Measurements from ENCODE around the gene RAB8A. TPM values are rescaled to one million over a fixed set of nuclear protein-coding genes. Genes with fewer than 3 reads are reported as not detected.

The RAB8A gene
- total RNA-seq, 1 donor: 99.9 TPM

DNA sequence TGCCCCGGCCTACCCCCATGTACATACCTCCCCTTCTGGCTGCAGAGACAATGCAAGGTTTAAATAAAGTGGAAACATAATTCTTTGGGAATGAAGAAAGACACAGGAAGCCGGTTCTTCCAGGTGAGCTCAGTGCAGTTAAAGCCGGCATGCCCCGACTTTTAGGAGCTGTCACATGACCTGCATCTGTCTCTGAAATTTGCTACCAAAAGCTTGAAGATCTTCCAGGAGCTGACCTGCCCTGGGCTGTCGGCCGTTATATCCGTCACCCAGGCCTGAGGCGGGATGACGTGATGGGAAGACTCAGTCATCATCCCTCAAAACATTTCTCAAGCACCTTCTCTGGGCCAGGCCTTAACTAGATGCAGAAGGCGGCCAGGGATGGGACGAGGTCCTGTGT, 10.3 kb downstream of the RAB8A start:
- DNase-seq (ENCODE audit: low read depth): no peak
- TF ChIP-seq CTCF (IDR thresholded peaks at IDR 0.05; ENCODE audit: insufficient read depth, low read length): no peak
- no peak overlapping the region for H3K4me3 ChIP-seq (ENCODE audit: low read depth, low read length)

DNA sequence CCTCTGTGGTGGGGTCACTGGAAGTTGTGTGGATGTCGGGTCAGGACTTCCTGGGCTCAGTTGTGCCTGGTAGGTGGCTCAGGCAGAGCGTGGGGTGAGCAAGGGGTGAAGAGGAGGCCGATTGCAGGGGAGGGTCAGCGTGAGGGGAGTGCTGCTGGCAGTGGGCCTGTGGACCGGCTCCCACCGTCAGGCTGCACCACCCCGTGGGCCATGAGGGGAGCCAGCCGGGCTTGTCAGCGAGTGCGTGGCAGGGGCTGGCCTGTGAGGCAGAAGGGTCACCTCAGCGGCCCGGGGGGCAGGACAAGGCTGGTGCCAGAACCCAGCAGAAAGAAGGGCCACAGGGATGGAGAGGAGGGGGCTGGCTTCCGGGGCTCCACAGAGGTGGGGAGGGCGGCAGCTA, 13.3 kb downstream of the RAB8A start:
- no peak for TF ChIP-seq CTCF (IDR thresholded peaks at IDR 0.05; ENCODE audit: insufficient read depth, low read length)
- H3K4me3 ChIP-seq (ENCODE audit: low read depth, low read length): no peak overlapping the region
- DNase-seq (ENCODE audit: low read depth): no peak

DNA sequence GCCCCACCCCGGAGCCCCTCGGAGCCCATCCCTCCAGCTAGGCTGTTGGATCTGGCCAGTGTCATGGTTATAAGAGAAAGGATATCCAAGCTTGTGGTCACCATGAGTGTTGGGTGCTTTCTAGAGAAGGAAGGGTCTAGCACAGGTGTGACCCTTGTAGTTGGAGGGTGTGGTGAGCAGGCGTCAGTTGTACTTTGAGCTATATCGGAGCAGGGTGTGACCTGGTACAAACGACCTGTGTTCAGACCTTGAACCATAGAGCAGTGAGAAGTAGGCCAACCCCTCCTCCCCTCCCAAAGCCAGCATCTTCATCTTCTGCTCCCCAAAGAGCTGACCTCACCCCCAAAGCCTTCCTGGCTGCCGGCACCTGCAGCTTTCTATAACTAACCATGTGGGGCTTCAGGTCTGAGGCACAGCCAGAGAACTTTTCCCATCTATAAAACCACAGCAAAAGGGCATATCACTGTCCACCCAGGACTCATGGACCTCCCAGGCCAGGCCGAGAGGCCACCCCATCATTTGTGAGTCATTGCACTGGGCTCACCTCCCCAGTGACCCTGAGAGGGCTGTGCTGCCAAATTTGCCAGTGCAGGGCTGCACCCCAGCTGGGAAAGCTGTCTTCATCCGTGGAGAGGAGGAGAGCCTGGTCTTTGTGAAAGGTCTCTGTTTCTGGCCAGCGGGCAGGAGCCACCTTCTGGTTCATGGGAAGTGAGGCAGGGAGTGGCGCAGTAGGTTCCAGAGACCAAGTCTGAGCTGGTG, 14.2 kb downstream of the RAB8A start:
- TF ChIP-seq CTCF (IDR thresholded peaks at IDR 0.05; ENCODE audit: insufficient read depth, low read length): no peak
- no peak overlapping the region for H3K4me3 ChIP-seq (ENCODE audit: low read depth, low read length)
- DNase-seq (ENCODE audit: low read depth): no peak

- no peak for TF ChIP-seq CTCF (IDR thresholded peaks at IDR 0.05; ENCODE audit: insufficient read depth, low read length)
- H3K4me3 ChIP-seq (ENCODE audit: low read depth, low read length): no peak overlapping the region
- no peak for DNase-seq (ENCODE audit: low read depth)
Observed at GRCh38 chr19:16127080-16127479, 15.4 kb downstream of the RAB8A start.

- no peak overlapping the region for H3K4me3 ChIP-seq (ENCODE audit: low read depth, low read length)
- no peak for TF ChIP-seq CTCF (IDR thresholded peaks at IDR 0.05; ENCODE audit: insufficient read depth, low read length)
- DNase-seq (ENCODE audit: low read depth): no peak
Observed at GRCh38 chr19:16127776-16128371, 16.2 kb downstream of the RAB8A start.

- TF ChIP-seq CTCF (IDR thresholded peaks at IDR 0.05; ENCODE audit: insufficient read depth, low read length): no peak
- DNase-seq (ENCODE audit: low read depth): no peak
- no peak overlapping the region for H3K4me3 ChIP-seq (ENCODE audit: low read depth, low read length)
Observed at GRCh38 chr19:16131648-16132047, 20.0 kb downstream of the RAB8A start.
